ENCODE results near the gene ACOX3. TPM values are rescaled to one million over a fixed set of nuclear protein-coding genes. Genes with fewer than 3 reads are reported as not detected.

Gene ACOX3
- total RNA-seq, 4 donors from 2014 or later = 18.7 to 104 (median 31.3) TPM

- H3K27me3 ChIP-seq = no peaks in the 10 kb centered on the region
- intact Hi-C loops (cut with DNase I; ENCODE audit: low total_unique reads) (no loop called here), in situ Hi-C loops (cut with MboI; ENCODE audit: low pct_ligation_motif_present in 1 of 4, low pct_unique_long_range_greater_than_20kb in 1 of 4, low sequenced_read_pairs in 3 of 4) (no loop called here)
- H3K4me1 ChIP-seq = peaks cover 3 to 18% (median 6%) of the 10 kb centered on the region in 4 donors
- no peak overlapping the region for H3K4me3 ChIP-seq
- H3K9me3 ChIP-seq = no peaks in the 10 kb centered on the region
- no peaks in the 10 kb centered on the region for H3K36me3 ChIP-seq
- no peak for TF ChIP-seq POLR2AphosphoS5 (IDR thresholded peaks at IDR 0.05)
- no peak for TF ChIP-seq EP300 (IDR thresholded peaks at IDR 0.05; ENCODE audit: low read depth)
- no peak for TF ChIP-seq POLR2A (IDR thresholded peaks at IDR 0.05)
- no peak for TF ChIP-seq CTCF (IDR thresholded peaks at IDR 0.05)
- no peak overlapping the region for H3K27ac ChIP-seq
- DNase-seq = no peak
- WGBS, 2 donors (ENCODE audit: low coverage in 1 of 2) = 45 to 60% methylated on average over 1 to 5 of the region's 6 CpGs
These were observed 92.5 kb downstream of the ACOX3 start for GRCh38 chr4:8348071-8348470.

GRCh38 chr4:8347660-8348059 is 92.9 kb downstream of the ACOX3 start:
- Histone ChIP-seq H3K4me3 (no peak overlapping the region), H3K27me3 (no peaks in the 10 kb centered on the region), H3K36me3 (no peaks in the 10 kb centered on the region), H3K9me3 (no peaks in the 10 kb centered on the region), H3K4me1 (peaks cover 3 to 16% (median 8%) of the 10 kb centered on the region in 4 donors), H3K27ac (no peak overlapping the region)
- DNase-seq = peak; percentile 6
- intact Hi-C loops (cut with DNase I; ENCODE audit: low total_unique reads) = no loop called here
- TF ChIP-seq EP300 (IDR thresholded peaks at IDR 0.05; ENCODE audit: low read depth) (no peak), CTCF (IDR thresholded peaks at IDR 0.05) (no peak), POLR2A (IDR thresholded peaks at IDR 0.05) (no peak), POLR2AphosphoS5 (IDR thresholded peaks at IDR 0.05) (no peak)
- in situ Hi-C loops (cut with MboI; ENCODE audit: low pct_ligation_motif_present in 1 of 4, low pct_unique_long_range_greater_than_20kb in 1 of 4, low sequenced_read_pairs in 3 of 4) = no loop called here
- WGBS, 2 donors (ENCODE audit: low coverage in 1 of 2) = 81% methylated on average over 7 of the region's 7 CpGs; no CpG with 5 or more reads in 1 of the 2 donors

- no peak for TF ChIP-seq POLR2A (IDR thresholded peaks at IDR 0.05)
- TF ChIP-seq POLR2AphosphoS5 (IDR thresholded peaks at IDR 0.05) = no peak
- TF ChIP-seq EP300 (IDR thresholded peaks at IDR 0.05; ENCODE audit: low read depth) = no peak
- TF ChIP-seq CTCF (IDR thresholded peaks at IDR 0.05) = no peak
- Histone ChIP-seq H3K9me3 (no peaks in the 10 kb centered on the region), H3K4me1 (peaks cover 3 to 10% (median 7%) of the 10 kb centered on the region in 4 donors), H3K27me3 (no peaks in the 10 kb centered on the region), H3K4me3 (no peak overlapping the region), H3K36me3 (no peaks in the 10 kb centered on the region), H3K27ac (no peak overlapping the region)
- 47% methylated on average over 16 of the region's 16 CpGs; no CpG with 5 or more reads in 1 of the 2 donors for WGBS, 2 donors (ENCODE audit: low coverage in 1 of 2)
- peak; percentile 5 for DNase-seq
- intact Hi-C loops (cut with DNase I; ENCODE audit: low total_unique reads) (no loop called here), in situ Hi-C loops (cut with MboI; ENCODE audit: low pct_ligation_motif_present in 1 of 4, low pct_unique_long_range_greater_than_20kb in 1 of 4, low sequenced_read_pairs in 3 of 4) (no loop called here)
These were observed 93.5 kb downstream of the ACOX3 start for GRCh38 chr4:8346838-8347605.

GRCh38 chr4:8345946-8346814 is 94.3 kb downstream of the ACOX3 start:
- WGBS, 2 donors (ENCODE audit: low coverage in 1 of 2) = 89 to 100% methylated on average over 1 to 38 of the region's 39 CpGs
- H3K36me3 ChIP-seq = no peaks in the 10 kb centered on the region
- peaks cover 0 to 14% (median 4%) of the 10 kb centered on the region in 4 donors for H3K4me1 ChIP-seq
- in situ Hi-C loops (cut with MboI; ENCODE audit: low pct_ligation_motif_present in 1 of 4, low pct_unique_long_range_greater_than_20kb in 1 of 4, low sequenced_read_pairs in 3 of 4) = no loop called here
- no peaks in the 10 kb centered on the region for H3K27me3 ChIP-seq
- H3K9me3 ChIP-seq = no peaks in the 10 kb centered on the region
- TF ChIP-seq POLR2A (IDR thresholded peaks at IDR 0.05) (no peak), POLR2AphosphoS5 (IDR thresholded peaks at IDR 0.05) (no peak), EP300 (IDR thresholded peaks at IDR 0.05; ENCODE audit: low read depth) (no peak), CTCF (IDR thresholded peaks at IDR 0.05) (no peak)
- H3K4me3 ChIP-seq = no peak overlapping the region
- H3K27ac ChIP-seq = no peak overlapping the region
- intact Hi-C loops (cut with DNase I; ENCODE audit: low total_unique reads) = no loop called here
- no peak for DNase-seq
